ENCODE data around the gene MCM9. TPM values are rescaled to one million over a fixed set of nuclear protein-coding genes. Genes with fewer than 3 reads are reported as not detected.

MCM9 gene
- total RNA-seq, 1 donor from 2014 or later, result 10.1 TPM

DNA sequence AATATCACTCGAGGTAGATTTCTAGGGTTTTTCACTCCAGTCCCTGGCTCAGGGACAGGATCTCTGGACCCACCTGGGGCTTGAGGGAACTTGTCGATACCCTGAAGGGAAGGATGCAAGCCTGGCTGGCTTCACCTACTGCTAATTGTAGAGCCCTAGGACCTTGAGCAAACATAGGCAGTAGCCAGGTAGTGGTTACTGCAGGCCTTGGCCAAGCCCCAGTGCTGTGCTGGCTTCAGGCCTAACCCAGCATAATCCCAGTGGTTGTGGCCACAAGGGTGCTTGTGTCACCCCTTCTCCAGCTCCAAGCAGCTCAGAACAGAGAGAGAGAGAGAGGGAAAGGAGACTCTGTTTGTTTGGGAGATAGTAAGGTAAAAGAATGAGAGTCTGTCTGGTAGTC is 5.8 kb upstream of the MCM9 start:
- TF ChIP-seq, protein P1, sequence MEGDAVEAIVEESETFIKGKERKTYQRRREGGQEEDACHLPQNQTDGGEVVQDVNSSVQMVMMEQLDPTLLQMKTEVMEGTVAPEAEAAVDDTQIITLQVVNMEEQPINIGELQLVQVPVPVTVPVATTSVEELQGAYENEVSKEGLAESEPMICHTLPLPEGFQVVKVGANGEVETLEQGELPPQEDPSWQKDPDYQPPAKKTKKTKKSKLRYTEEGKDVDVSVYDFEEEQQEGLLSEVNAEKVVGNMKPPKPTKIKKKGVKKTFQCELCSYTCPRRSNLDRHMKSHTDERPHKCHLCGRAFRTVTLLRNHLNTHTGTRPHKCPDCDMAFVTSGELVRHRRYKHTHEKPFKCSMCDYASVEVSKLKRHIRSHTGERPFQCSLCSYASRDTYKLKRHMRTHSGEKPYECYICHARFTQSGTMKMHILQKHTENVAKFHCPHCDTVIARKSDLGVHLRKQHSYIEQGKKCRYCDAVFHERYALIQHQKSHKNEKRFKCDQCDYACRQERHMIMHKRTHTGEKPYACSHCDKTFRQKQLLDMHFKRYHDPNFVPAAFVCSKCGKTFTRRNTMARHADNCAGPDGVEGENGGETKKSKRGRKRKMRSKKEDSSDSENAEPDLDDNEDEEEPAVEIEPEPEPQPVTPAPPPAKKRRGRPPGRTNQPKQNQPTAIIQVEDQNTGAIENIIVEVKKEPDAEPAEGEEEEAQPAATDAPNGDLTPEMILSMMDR (IDR thresholded peaks at IDR 0.05; ENCODE audit: insufficient read depth, low read depth, low read length), result no peak
- no peak for TF ChIP-seq EZH2 (IDR thresholded peaks at IDR 0.05; ENCODE audit: insufficient read depth, low read length)
- no peak overlapping the region for H3K4me3 ChIP-seq (ENCODE audit: insufficient read depth, low read depth, low read length)
- H3K27ac ChIP-seq (ENCODE audit: low read depth, low read length), result no peak overlapping the region
- H3K4me2 ChIP-seq (ENCODE audit: low read length), result no peak overlapping the region
- H3K79me2 ChIP-seq (ENCODE audit: insufficient read depth, low read length), result no peaks in the 10 kb centered on the region
- H3K27me3 Mint-ChIP-seq (ENCODE audit: low read depth, unreplicated experiment), result no peaks in the 10 kb centered on the region
- no peaks in the 10 kb centered on the region for H4K20me1 ChIP-seq (ENCODE audit: insufficient read depth, low read length)
- FAIRE-seq, result no peak
- no peaks in the 10 kb centered on the region for H3K9me3 ChIP-seq (ENCODE audit: insufficient read depth, low read depth, low read length)
- no peak overlapping the region for H2AFZ ChIP-seq (ENCODE audit: low read depth, low read length)
- no peak overlapping the region for H3K9ac ChIP-seq (ENCODE audit: low read length)
- peaks cover 3% of the 10 kb centered on the region for H3K9me3 Mint-ChIP-seq (ENCODE audit: unreplicated experiment)
- DNase-seq (ENCODE audit: low read depth), result no peak
- no peak overlapping the region for H3K4me3 Mint-ChIP-seq (ENCODE audit: unreplicated experiment)
- no peak overlapping the region for H3K27ac Mint-ChIP-seq (ENCODE audit: unreplicated experiment)
- peaks cover 6% of the 10 kb centered on the region for H3K36me3 Mint-ChIP-seq (ENCODE audit: low read depth, unreplicated experiment)
- H3K36me3 ChIP-seq (ENCODE audit: insufficient read depth, low read length), result no peaks in the 10 kb centered on the region
- H3K4me1 ChIP-seq (ENCODE audit: insufficient read depth, low read length), result no peaks in the 10 kb centered on the region
- H3K27me3 ChIP-seq (ENCODE audit: insufficient read depth, low read length), result no peaks in the 10 kb centered on the region
- H3K4me1 Mint-ChIP-seq (ENCODE audit: low read depth, unreplicated experiment), result no peaks in the 10 kb centered on the region

- Histone ChIP-seq H3K4me1 (ENCODE audit: insufficient read depth, low read length) (no peaks in the 10 kb centered on the region), H3K9ac (ENCODE audit: low read length) (no peak overlapping the region), H3K4me2 (ENCODE audit: low read length) (no peak overlapping the region), H3K79me2 (ENCODE audit: insufficient read depth, low read length) (no peaks in the 10 kb centered on the region), H3K27ac (ENCODE audit: low read depth, low read length) (no peak overlapping the region), H4K20me1 (ENCODE audit: insufficient read depth, low read length) (no peaks in the 10 kb centered on the region), H3K9me3 (ENCODE audit: insufficient read depth, low read depth, low read length) (no peaks in the 10 kb centered on the region), H3K27me3 (ENCODE audit: insufficient read depth, low read length) (no peaks in the 10 kb centered on the region), H3K36me3 (ENCODE audit: insufficient read depth, low read length) (no peaks in the 10 kb centered on the region), H2AFZ (ENCODE audit: low read depth, low read length) (no peak overlapping the region), H3K4me3 (ENCODE audit: insufficient read depth, low read depth, low read length) (no peak overlapping the region)
- peaks cover 6% of the 10 kb centered on the region for H3K36me3 Mint-ChIP-seq (ENCODE audit: low read depth, unreplicated experiment)
- DNase-seq (ENCODE audit: low read depth), result no peak
- peaks cover 3% of the 10 kb centered on the region for H3K9me3 Mint-ChIP-seq (ENCODE audit: unreplicated experiment)
- H3K27me3 Mint-ChIP-seq (ENCODE audit: low read depth, unreplicated experiment), result no peaks in the 10 kb centered on the region
- TF ChIP-seq, protein P1 (IDR thresholded peaks at IDR 0.05; ENCODE audit: insufficient read depth, low read depth, low read length), result no peak
- TF ChIP-seq EZH2 (IDR thresholded peaks at IDR 0.05; ENCODE audit: insufficient read depth, low read length), result no peak
- no peak for FAIRE-seq
- H3K27ac Mint-ChIP-seq (ENCODE audit: unreplicated experiment), result no peak overlapping the region
- H3K4me1 Mint-ChIP-seq (ENCODE audit: low read depth, unreplicated experiment), result no peaks in the 10 kb centered on the region
- no peak overlapping the region for H3K4me3 Mint-ChIP-seq (ENCODE audit: unreplicated experiment)
Measured at GRCh38 chr6:118939683-118940082, 4.7 kb upstream of the MCM9 start.

- no peak for TF ChIP-seq EZH2 (IDR thresholded peaks at IDR 0.05; ENCODE audit: insufficient read depth, low read length)
- TF ChIP-seq, protein P1 (IDR thresholded peaks at IDR 0.05; ENCODE audit: insufficient read depth, low read depth, low read length), result no peak
- Histone ChIP-seq H4K20me1 (ENCODE audit: insufficient read depth, low read length) (peaks cover 10% of the 10 kb centered on the region), H3K36me3 (ENCODE audit: insufficient read depth, low read length) (no peaks in the 10 kb centered on the region), H3K79me2 (ENCODE audit: insufficient read depth, low read length) (peaks cover 15% of the 10 kb centered on the region), H3K27me3 (ENCODE audit: insufficient read depth, low read length) (no peaks in the 10 kb centered on the region), H3K27ac (ENCODE audit: low read depth, low read length) (no peak overlapping the region), H3K4me1 (ENCODE audit: insufficient read depth, low read length) (peaks cover 4% of the 10 kb centered on the region), H3K9ac (ENCODE audit: low read length) (no peak overlapping the region), H3K4me2 (ENCODE audit: low read length) (no peak overlapping the region), H2AFZ (ENCODE audit: low read depth, low read length) (no peak overlapping the region), H3K9me3 (ENCODE audit: insufficient read depth, low read depth, low read length) (no peaks in the 10 kb centered on the region), H3K4me3 (ENCODE audit: insufficient read depth, low read depth, low read length) (no peak overlapping the region)
- FAIRE-seq (no peak), DNase-seq (ENCODE audit: low read depth) (no peak)
- Mint-ChIP-seq H3K27me3 (ENCODE audit: low read depth, unreplicated experiment) (no peaks in the 10 kb centered on the region), H3K36me3 (ENCODE audit: low read depth, unreplicated experiment) (peaks cover 3% of the 10 kb centered on the region), H3K4me3 (ENCODE audit: unreplicated experiment) (no peak overlapping the region), H3K4me1 (ENCODE audit: low read depth, unreplicated experiment) (peaks cover 2% of the 10 kb centered on the region), H3K27ac (ENCODE audit: unreplicated experiment) (no peak overlapping the region), H3K9me3 (ENCODE audit: unreplicated experiment) (no peaks in the 10 kb centered on the region)
Measured at GRCh38 chr6:118935978-118936703, 1.2 kb upstream of the MCM9 start.

All from astrocyte (in vitro differentiated cells and primary cell).